ENCODE data around the gene FAM240A.

FAM240A gene

DNA sequence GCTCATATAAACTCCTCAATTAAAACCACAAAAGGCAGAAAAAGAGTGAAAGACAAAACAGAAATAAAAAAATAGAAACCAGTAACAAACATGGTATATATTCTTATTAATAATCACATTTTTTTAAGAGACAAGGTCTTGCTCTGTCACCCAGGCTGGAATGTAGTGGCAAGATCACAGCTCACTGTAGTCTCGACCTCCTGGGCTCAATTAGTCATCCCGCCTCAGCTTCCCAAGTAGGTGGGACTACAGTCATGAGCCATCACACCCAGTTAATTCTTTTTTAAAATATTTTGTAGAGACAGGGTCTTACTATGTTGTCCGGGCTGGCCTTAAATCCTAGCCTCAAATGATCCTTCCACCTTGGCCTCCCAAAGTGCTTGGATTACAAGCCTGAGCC, 37.1 kb downstream of the FAM240A start:
- H3K4me1 Mint-ChIP-seq = no peaks in the 10 kb centered on the region

DNA sequence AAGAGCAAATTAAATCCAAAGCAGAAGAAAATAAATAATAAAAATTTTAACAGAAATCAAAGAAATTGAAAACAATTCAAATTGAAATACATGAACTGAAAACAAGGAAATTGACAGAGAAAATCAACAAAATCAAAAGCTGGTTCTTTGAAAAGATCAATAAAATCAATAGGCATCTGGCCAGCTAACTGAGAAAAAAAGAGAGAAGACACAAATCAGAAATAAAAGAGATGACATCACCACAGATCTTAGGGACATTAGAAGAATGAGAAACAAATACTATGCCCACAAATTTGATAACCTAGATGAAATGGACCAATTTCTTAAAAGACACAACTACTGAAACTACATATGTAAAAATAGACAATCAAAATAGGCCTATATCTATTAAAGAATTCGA, 38.8 kb downstream of the FAM240A start:
- peaks cover 12% of the 10 kb centered on the region for H3K27me3 Mint-ChIP-seq (ENCODE audit: low read depth, poor library complexity)
- TF ChIP-seq, protein P1, sequence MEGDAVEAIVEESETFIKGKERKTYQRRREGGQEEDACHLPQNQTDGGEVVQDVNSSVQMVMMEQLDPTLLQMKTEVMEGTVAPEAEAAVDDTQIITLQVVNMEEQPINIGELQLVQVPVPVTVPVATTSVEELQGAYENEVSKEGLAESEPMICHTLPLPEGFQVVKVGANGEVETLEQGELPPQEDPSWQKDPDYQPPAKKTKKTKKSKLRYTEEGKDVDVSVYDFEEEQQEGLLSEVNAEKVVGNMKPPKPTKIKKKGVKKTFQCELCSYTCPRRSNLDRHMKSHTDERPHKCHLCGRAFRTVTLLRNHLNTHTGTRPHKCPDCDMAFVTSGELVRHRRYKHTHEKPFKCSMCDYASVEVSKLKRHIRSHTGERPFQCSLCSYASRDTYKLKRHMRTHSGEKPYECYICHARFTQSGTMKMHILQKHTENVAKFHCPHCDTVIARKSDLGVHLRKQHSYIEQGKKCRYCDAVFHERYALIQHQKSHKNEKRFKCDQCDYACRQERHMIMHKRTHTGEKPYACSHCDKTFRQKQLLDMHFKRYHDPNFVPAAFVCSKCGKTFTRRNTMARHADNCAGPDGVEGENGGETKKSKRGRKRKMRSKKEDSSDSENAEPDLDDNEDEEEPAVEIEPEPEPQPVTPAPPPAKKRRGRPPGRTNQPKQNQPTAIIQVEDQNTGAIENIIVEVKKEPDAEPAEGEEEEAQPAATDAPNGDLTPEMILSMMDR (IDR thresholded peaks at IDR 0.05) = no peak
- H3K9me3 Mint-ChIP-seq = peaks cover 46% of the 10 kb centered on the region
- no peak overlapping the region for H3K4me3 Mint-ChIP-seq
- peaks cover 4% of the 10 kb centered on the region for H3K4me1 Mint-ChIP-seq
- no peak for DNase-seq
- no peak overlapping the region for H3K27ac Mint-ChIP-seq
- peaks cover 5% of the 10 kb centered on the region for H3K36me3 Mint-ChIP-seq (ENCODE audit: low read depth)

More for the DNA sequence above, 37.1 kb downstream of the FAM240A start:
- no peak overlapping the region for H3K27ac Mint-ChIP-seq
- H3K4me3 Mint-ChIP-seq = no peak overlapping the region
- H3K36me3 Mint-ChIP-seq (ENCODE audit: low read depth) = peaks cover 5% of the 10 kb centered on the region
- H3K27me3 Mint-ChIP-seq (ENCODE audit: low read depth, poor library complexity) = peaks cover 9% of the 10 kb centered on the region
- H3K9me3 Mint-ChIP-seq = peaks cover 46% of the 10 kb centered on the region
- no peak for DNase-seq
- TF ChIP-seq, protein P1 (IDR thresholded peaks at IDR 0.05) = no peak

DNA sequence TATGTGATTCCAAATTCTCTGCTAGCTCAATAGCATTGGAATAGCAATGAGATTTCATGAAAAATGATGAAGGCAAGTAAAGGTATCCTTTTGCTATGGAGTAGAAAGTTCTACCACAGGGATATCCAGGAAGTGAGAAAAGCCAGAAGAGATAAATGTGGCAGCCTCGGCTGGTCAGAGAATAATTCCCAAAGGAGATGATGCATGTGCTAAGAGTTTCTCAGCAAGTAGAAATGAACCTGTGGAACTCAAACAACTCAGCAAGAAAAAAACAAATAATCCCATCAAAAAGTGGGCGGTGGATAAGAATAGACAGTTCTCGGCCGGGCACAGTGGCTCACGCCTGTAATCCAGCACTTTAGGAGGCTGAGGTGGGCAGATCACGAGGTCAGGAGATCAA, 42.9 kb downstream of the FAM240A start:
- Mint-ChIP-seq H3K4me3 (no peak overlapping the region), H3K9me3 (peaks cover 30% of the 10 kb centered on the region), H3K4me1 (peaks cover 32% of the 10 kb centered on the region), H3K27me3 (ENCODE audit: low read depth, poor library complexity) (peaks cover 17% of the 10 kb centered on the region), H3K36me3 (ENCODE audit: low read depth) (no peaks in the 10 kb centered on the region), H3K27ac (no peak overlapping the region)
- TF ChIP-seq, protein P1 (IDR thresholded peaks at IDR 0.05) = no peak
- no peak for DNase-seq

DNA sequence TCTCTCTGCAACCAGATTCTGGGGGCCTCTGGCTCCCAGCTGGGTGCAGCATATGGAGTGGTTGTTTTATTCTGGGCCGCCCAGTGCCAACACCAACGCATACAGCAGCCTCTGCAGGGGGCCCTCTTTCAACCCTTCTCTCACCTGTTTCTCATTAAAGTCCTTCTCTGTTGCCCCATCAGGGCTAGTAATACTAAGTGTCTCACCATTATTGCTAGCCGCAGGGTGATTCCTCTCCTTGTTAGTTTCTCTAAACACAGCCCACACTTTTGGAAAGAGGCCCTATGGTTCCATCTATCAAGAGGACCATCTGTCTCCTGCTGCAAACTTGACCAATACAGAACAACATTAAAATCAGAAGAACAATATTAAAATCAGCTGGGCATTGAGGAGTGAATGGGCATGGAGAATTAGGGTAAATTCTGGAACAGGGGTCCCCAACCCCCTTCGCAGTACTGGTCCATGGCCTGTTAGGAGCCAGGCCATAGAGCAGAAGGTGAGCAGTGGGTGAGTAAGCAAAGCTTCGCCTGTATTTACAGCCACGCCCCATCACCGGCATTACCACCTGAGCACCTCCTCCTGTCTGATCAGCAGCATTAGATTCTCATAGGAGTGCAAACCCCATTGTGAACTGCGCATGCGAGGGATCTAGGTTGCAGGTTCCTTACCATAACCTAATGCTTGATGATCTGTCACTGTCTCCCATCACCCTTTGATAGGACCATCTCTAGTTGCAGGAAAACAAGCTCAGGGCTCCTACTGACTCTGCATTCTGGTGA, 44.6 kb downstream of the FAM240A start:
- Mint-ChIP-seq H3K27ac (no peak overlapping the region), H3K27me3 (ENCODE audit: low read depth, poor library complexity) (peaks cover 19% of the 10 kb centered on the region), H3K4me1 (peaks cover 49% of the 10 kb centered on the region), H3K36me3 (ENCODE audit: low read depth) (no peaks in the 10 kb centered on the region), H3K9me3 (peaks cover 15% of the 10 kb centered on the region), H3K4me3 (no peak overlapping the region)
- no peak for DNase-seq
- TF ChIP-seq, protein P1 (IDR thresholded peaks at IDR 0.05) = no peak

DNA sequence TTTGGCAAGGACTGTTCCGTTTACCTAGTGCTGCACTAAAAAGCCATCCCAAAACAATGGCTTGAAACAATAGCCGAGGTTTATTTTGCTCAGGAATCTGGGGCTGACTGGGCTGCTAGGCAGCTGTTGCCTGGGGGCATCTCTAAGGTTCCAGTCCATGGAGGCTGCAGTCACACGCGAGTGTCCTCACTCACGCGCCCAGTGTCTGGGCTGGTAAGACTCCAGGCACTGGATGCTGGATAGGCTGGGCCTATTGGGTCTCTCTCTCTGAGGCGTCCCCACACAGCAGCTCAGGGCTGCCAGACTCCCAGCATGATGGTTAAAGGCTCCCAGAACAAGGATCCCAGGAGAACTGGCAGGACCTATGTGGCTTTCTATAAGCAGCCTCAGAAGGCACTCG, 47.0 kb downstream of the FAM240A start:
- Mint-ChIP-seq H3K4me1 (peaks cover 72% of the 10 kb centered on the region), H3K9me3 (no peaks in the 10 kb centered on the region), H3K4me3 (peak overlapping the region; percentile 63), H3K27ac (no peak overlapping the region), H3K36me3 (ENCODE audit: low read depth) (no peaks in the 10 kb centered on the region), H3K27me3 (ENCODE audit: low read depth, poor library complexity) (peaks cover 21% of the 10 kb centered on the region)
- DNase-seq = no peak
- TF ChIP-seq, protein P1 (IDR thresholded peaks at IDR 0.05) = no peak

DNA sequence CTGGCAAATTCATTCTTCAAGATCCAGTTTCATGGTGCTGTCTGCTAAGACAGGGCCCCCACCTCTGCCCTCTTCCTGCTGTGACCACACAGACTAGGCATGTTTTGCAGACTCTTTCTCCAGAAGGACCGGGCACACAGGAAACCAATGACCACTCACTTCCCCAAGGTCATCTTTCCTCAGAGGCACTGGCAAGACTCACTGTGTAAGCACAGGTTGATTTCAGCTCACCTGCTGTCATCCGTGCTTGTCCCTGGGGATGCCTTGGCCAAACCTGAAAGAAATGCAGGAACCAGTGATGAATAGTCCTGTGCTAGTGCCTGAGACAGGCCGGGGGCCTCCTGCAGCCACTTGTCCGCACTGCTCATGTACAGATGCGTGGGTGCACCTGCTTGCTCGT, 47.7 kb downstream of the FAM240A start:
- Mint-ChIP-seq H3K27me3 (ENCODE audit: low read depth, poor library complexity) (peaks cover 16% of the 10 kb centered on the region), H3K4me1 (peaks cover 79% of the 10 kb centered on the region), H3K27ac (no peak overlapping the region), H3K9me3 (no peaks in the 10 kb centered on the region), H3K4me3 (peak overlapping the region; percentile 63), H3K36me3 (ENCODE audit: low read depth) (no peaks in the 10 kb centered on the region)
- TF ChIP-seq, protein P1 (IDR thresholded peaks at IDR 0.05) = no peak
- DNase-seq = no peak

Measured in nephron progenitor cell (in vitro differentiated cells).